GM23248 (cell line): ENCODE data around the gene ADRA1B. TPM values are rescaled to one million over a fixed set of nuclear protein-coding genes. Genes with fewer than 3 reads are reported as not detected.

Source experiments
- DNase-seq: peaks from one replicate; pipeline ENCODE4 v3.0.0-alpha.2; 2015
- H2AFZ ChIP-seq: fragments of 200-600 bp; sonication (generic); 2 replicates; pipeline ENCODE4 v1.6.1; 2016; ENCODE audit warnings: antibody characterized with exemption
- H3F3A ChIP-seq: fragments of 200-600 bp; sonication (generic); 2 replicates; pipeline ENCODE4 v1.6.1; 2016; ENCODE audit warnings: mild to moderate bottlenecking, antibody characterized with exemption, mixed run types; ENCODE audit not compliant: insufficient read depth
- H3K27ac ChIP-seq: fragments of 200-600 bp; sonication (generic); 2 replicates; pipeline ENCODE4 v1.5.1; 2016; ENCODE audit warnings: mild to moderate bottlenecking
- H3K27me3 ChIP-seq: fragments of 200-600 bp; sonication (generic); replicated peaks from 2 replicates; pipeline ENCODE4 v1.6.1; 2016; ENCODE audit warnings: mild to moderate bottlenecking; ENCODE audit not compliant: insufficient read depth
- H3K36me3 ChIP-seq: fragments of 200-600 bp; sonication (generic); 2 replicates; pipeline ENCODE4 v1.6.1; 2016; ENCODE audit warnings: low read depth, mild to moderate bottlenecking
- H3K4me1 ChIP-seq: fragments of 200-600 bp; sonication (generic); 2 replicates; pipeline ENCODE4 v1.6.1; 2016; ENCODE audit warnings: mild to moderate bottlenecking; ENCODE audit not compliant: insufficient read depth
- H3K4me2 ChIP-seq: fragments of 200-600 bp; sonication (generic); one replicate; pipeline ENCODE4 v1.6.1; 2016; ENCODE audit warnings: mild to moderate bottlenecking; ENCODE audit not compliant: unreplicated experiment
- H3K4me3 ChIP-seq: fragments of 200-600 bp; sonication (generic); 2 replicates; pipeline ENCODE4 v1.5.1; 2016; ENCODE audit warnings: mild to moderate bottlenecking
- H3K79me2 ChIP-seq: fragments of 200-600 bp; sonication (generic); 2 replicates; pipeline ENCODE4 v1.6.1; 2016; ENCODE audit warnings: mild to moderate bottlenecking; ENCODE audit not compliant: insufficient read depth
- H3K9ac ChIP-seq: fragments of 200-600 bp; sonication (generic); 2 replicates; pipeline ENCODE4 v1.6.1; 2016; ENCODE audit warnings: mild to moderate bottlenecking
- H3K9me2 ChIP-seq: fragments of 200-600 bp; sonication (generic); 2 replicates; pipeline ENCODE4 v1.6.1; 2016; ENCODE audit warnings: mixed run types, mild to moderate bottlenecking, moderate library complexity; ENCODE audit not compliant: insufficient read depth
- H3K9me3 ChIP-seq: fragments of 200-600 bp; sonication (generic); one replicate; pipeline ENCODE4 v1.6.1; 2017; ENCODE audit warnings: low read depth
- H4K20me1 ChIP-seq: fragments of 200-600 bp; sonication (generic); 2 replicates; pipeline ENCODE4 v1.6.0; 2016; ENCODE audit not compliant: insufficient read depth
- EZH2 ChIP-seq: fragments of 200-600 bp; sonication (generic); IDR thresholded peaks from 2 replicates; pipeline ENCODE4 v1.6.1; 2018; ENCODE audit warnings: antibody characterized with exemption, mild to moderate bottlenecking; ENCODE audit not compliant: insufficient read depth, poor library complexity, severe bottlenecking
- EZH2phosphoT487 ChIP-seq: fragments of 200-600 bp; sonication (generic); IDR thresholded peaks from 2 replicates; pipeline ENCODE4 v1.6.1; 2018; ENCODE audit warnings: antibody characterized with exemption, moderate library complexity, mild to moderate bottlenecking, low read depth; ENCODE audit not compliant: insufficient read depth
- WGBS, 2 experiments: methylation state at CpG; one replicate each; pipeline ENCODE4 v1.1.6; 2015 to 2017; ENCODE audit warnings: low lambda C conversion rate in 2 of 2, low coverage in 1 of 2; ENCODE audit errors: missing lambda C conversion rate in 2 of 2; 5-methylcytosine and 5-hydroxymethylcytosine counted together
- in situ Hi-C: fragments of 300-500 bp; cut with MboI; formaldehyde crosslinking; loops from 2 replicates; pipeline ENCODE4 v1.15.0; 2020
- polyA plus RNA-seq: library from polyadenylated mRNA; unstranded; fragments of >200 nt; fragmentation: Nextera tagmentation; extraction: Ambion mirVana; gene quantifications from 2 replicates; pipeline ENCODE4 v1.2.1, GENCODE V29; 2016
- total RNA-seq: library from RNA; depleted of rRNA; stranded (reverse); fragments of >200 nt; shearing (Covaris generic); gene quantifications from 2 replicates; pipeline ENCODE4 v1.2.3, GENCODE V29; 2014

ADRA1B gene
- total and polyA plus RNA-seq, 2 experiments from 2014 or later = 0.32 TPM; not detected in 1

DNA sequence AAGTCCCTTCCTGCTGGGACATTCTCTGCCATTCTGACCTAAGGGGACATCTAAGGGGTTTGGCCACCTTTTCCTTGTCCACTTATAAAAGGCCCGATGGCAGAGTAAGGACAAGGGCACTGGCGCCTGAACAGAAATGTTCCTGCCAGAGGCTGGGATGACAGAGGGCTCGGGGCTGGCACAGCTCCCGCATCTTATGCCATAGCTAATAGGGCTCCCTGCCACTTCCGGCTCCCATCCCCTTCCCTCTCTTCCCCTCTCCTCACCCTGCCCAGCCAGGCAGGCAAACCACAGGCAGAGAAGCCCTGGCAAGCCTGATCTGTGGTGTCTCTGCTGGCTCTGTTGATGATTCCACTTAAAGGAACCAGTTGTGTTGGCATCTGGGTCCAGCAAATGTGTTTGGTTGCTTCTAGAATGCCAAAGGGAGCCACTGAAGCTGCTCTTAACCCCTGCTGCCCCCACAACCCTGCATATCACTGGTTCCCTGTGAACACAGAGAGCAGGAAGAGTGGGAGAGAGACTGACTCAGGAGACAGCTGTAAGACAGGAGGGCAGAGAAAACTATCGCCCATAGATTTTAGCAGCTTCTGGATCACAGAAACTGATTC lies 18.4 kb upstream of the ADRA1B start:
- Histone ChIP-seq H3K4me2 (no peak overlapping the region), H3F3A (no peaks in the 10 kb centered on the region), H3K79me2 (no peaks in the 10 kb centered on the region), H3K9me3 (no peaks in the 10 kb centered on the region), H2AFZ (no peak overlapping the region), H3K36me3 (no peaks in the 10 kb centered on the region), H3K9ac (no peak overlapping the region), H3K9me2 (no peaks in the 10 kb centered on the region), H3K27me3 (no peaks in the 10 kb centered on the region), H3K27ac (no peak overlapping the region), H4K20me1 (no peaks in the 10 kb centered on the region), H3K4me3 (no peak overlapping the region), H3K4me1 (peaks cover 25% of the 10 kb centered on the region)
- TF ChIP-seq EZH2 (no peak), EZH2phosphoT487 (no peak)
- DNase-seq = peak; percentile 28
- in situ Hi-C loops = no loop called here
- WGBS, 2 experiments = 73 to 76% methylated on average over 6 of the region's 6 CpGs

DNA sequence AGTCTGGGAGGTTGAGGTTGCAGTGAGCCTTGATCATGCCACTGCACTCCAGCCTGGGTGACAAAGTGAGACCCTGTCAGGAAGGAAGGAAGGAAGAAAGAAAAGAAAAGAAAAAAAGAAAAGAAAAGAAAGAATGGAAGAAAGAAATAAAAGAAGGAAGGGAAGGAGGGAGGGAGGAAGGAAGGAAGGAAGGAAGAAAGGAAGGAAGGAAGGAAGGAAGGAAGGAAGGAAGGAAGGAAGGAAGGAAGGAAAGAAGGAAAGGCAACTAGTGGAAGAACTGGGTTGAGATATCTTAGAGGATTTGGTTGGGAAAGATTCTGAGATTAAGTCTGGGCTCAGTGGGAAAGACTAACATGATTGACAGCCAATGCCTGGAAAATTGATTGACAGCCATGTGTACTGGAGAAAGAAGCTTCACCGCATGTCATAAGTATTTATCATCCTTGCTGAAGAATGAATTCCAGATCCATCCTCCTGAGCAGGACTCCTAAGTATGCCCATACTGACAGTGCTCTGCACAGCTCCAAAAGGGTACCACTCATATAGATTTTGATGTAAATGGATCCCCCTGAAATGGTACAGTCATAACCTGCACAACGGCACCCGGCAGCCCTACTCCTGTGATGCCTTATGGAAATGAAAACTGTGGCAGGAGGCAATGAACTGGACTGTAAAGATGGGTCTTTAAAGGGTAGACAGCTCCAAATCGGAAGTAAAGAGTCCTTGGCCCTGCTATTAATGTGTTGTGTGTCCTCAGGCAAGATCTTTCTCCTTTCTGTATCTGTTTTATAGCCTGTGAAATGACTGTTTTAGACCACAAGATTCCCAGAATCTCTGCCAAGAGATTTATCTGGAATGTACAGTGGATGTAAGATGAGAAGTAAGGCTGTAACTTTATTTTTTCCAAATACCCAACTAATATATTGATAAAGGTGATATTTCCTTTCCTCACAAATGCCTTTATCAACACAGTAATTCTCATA lies 16.9 kb upstream of the ADRA1B start:
- DNase-seq = peak; percentile 73
- no peaks in the 10 kb centered on the region for H3K9me2 ChIP-seq
- no peaks in the 10 kb centered on the region for H3K79me2 ChIP-seq
- H3F3A ChIP-seq = peaks cover 4% of the 10 kb centered on the region
- TF ChIP-seq EZH2 = no peak
- no peak for TF ChIP-seq EZH2phosphoT487
- H3K4me2 ChIP-seq = peak overlapping the region; percentile 48
- peaks cover 26% of the 10 kb centered on the region for H3K4me1 ChIP-seq
- no peaks in the 10 kb centered on the region for H3K9me3 ChIP-seq
- H2AFZ ChIP-seq = no peak overlapping the region
- no peaks in the 10 kb centered on the region for H4K20me1 ChIP-seq
- no peak overlapping the region for H3K9ac ChIP-seq
- H3K4me3 ChIP-seq = no peak overlapping the region
- H3K36me3 ChIP-seq = no peaks in the 10 kb centered on the region
- in situ Hi-C loops = no loop called here
- WGBS, 2 experiments = 79 to 81% methylated on average over 4 of the region's 4 CpGs
- no peaks in the 10 kb centered on the region for H3K27me3 ChIP-seq
- H3K27ac ChIP-seq = no peak overlapping the region

DNA sequence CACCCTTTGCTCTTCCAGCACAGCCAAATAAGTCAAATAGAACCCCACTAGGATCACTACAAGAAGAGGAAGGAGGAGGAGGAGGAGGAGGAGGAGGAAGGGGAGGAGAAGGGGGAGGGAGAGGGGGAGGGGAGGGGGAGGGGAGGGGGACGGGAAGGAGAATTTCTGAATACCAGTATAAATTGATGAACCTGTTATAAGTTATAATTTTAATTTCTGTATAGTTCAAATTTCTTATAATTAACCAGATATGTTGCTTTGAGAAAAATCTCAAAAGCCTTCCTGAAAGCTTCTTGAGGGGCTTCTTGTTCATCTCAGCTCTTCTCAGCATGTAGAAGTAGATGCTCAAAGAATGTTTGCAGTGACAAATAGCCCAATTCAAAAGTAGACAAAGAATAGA lies 15.0 kb upstream of the ADRA1B start:
- Histone ChIP-seq H3K9me2 (no peaks in the 10 kb centered on the region), H3K27ac (no peak overlapping the region), H3K36me3 (no peaks in the 10 kb centered on the region), H3F3A (peaks cover 21% of the 10 kb centered on the region), H3K9me3 (no peaks in the 10 kb centered on the region), H3K9ac (no peak overlapping the region), H3K4me2 (no peak overlapping the region), H3K4me1 (peaks cover 45% of the 10 kb centered on the region), H3K4me3 (no peak overlapping the region), H2AFZ (no peak overlapping the region), H4K20me1 (no peaks in the 10 kb centered on the region), H3K79me2 (no peaks in the 10 kb centered on the region), H3K27me3 (no peaks in the 10 kb centered on the region)
- 50% methylated on average over 1 of the region's 1 CpG; no CpG with 5 or more reads in 1 of the 2 experiments for WGBS, 2 experiments
- in situ Hi-C loops = no loop called here
- TF ChIP-seq EZH2phosphoT487 (no peak), EZH2 (no peak)
- DNase-seq = no peak

DNA sequence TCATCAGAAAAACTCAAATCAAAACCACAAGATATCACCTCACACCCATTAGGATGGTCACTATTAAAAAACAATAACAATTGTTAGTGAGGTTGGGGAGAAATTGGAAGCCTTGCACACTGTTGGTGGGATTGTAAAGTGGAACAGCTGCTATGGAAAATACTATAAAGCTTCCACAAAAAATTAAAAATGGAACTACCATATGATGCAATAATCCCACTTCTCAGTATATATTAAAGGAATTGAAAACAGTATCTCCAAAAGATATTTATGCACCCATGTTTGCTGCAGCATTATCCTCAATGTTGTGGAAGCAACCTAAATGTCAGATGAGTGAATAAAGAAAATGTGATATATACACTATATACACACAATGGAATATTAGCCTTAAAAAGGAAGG lies 14.5 kb upstream of the ADRA1B start:
- no peak for TF ChIP-seq EZH2
- TF ChIP-seq EZH2phosphoT487 = no peak
- no peak overlapping the region for H3K27ac ChIP-seq
- no peak overlapping the region for H3K4me3 ChIP-seq
- H3K9me2 ChIP-seq = no peaks in the 10 kb centered on the region
- H3K36me3 ChIP-seq = no peaks in the 10 kb centered on the region
- DNase-seq = no peak
- H3K9ac ChIP-seq = no peak overlapping the region
- H3K27me3 ChIP-seq = no peaks in the 10 kb centered on the region
- peaks cover 50% of the 10 kb centered on the region for H3K4me1 ChIP-seq
- no peaks in the 10 kb centered on the region for H4K20me1 ChIP-seq
- in situ Hi-C loops = no loop called here
- H2AFZ ChIP-seq = no peak overlapping the region
- H3F3A ChIP-seq = peaks cover 22% of the 10 kb centered on the region
- no peaks in the 10 kb centered on the region for H3K79me2 ChIP-seq
- no peaks in the 10 kb centered on the region for H3K9me3 ChIP-seq
- no peak overlapping the region for H3K4me2 ChIP-seq
